GM19240 (cell line): Measurements from ENCODE around the gene SSB.
"Not testable (repeated sequence)": the region's sequence is repeated elsewhere in the genome, so short reads cannot be mapped to it uniquely, and the experiment has no call there.

Experiments
- DNase-seq: peaks from one replicate; pipeline ENCODE4 v3.0.0; 2011; ENCODE audit warnings: low spot score; ENCODE audit not compliant: insufficient read length

SSB gene

GRCh38 chr2:169798718-169799592 lies at the start of gene SSB:
Gene SSB (plus strand): TSS chr2:169798871. CDS start chr2:169800961, 2,090 bp downstream.
- peak; percentile 88 for DNase-seq

GRCh38 chr2:169752752-169753151 lies 45.9 kb upstream of the SSB start:
- no peak for DNase-seq

DNA sequence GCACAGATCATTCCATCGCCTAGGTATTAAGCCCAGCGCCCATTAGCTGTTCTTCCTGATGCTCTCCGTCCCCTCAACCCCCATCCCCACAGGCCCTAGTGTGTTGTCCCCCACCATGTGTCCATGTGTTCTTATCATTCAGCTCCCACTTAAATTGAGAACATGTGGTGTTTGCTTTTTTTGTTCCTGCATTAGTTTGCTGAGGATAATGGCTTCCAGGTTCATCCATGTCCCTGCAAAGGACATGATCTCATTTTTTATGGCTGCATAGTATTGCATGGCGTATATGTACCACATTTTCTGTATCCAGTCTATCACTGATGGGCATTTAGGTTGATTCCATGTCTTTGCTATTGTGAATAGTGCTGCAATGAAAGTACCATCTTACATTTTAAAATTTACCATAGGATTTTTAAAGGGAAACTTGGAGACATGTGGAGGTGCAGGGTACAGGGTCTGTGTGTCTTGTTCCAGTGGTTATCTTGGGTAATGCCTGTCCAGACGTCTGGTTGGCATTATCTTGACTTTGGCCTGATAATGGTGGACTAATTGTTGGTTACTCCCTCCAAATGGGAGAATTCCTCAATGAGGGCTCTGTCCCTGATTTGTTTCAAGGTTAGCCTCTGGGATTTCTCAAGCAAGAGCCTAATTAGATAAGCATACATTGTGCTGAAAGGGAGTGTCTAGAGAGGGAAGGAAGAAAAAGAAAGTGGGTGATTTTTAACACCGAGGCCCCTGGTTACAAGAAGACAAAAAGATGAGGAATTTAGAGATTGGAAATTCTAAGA lies 43.4 kb upstream of the SSB start:
- no peak for DNase-seq

DNA sequence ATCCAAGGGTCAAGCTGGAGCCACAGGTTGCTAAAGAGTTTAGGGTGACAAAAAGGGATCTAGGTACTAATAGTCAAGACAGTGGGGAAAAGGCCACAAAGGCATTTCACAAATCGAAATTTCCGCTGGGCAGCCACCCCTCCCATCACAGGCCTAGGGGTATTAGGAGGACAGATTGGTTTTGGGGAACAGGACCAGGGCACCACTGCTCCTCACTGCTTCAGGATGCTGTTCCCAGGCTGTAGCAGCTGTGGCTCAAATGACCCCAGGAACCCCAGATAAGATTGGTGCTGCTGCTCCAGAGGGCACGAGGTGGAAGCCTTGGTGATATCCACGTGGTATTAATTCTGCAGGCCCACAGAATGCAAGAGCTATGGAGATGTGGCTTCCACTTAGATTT lies 42.3 kb upstream of the SSB start:
- DNase-seq, result no peak

GRCh38 chr2:169757356-169757755 lies 41.3 kb upstream of the SSB start:
- no peak for DNase-seq

- no peak for DNase-seq
Observed at GRCh38 chr2:169757778-169758177, 40.9 kb upstream of the SSB start.

- DNase-seq, result no peak
Observed at GRCh38 chr2:169759987-169760386, 38.7 kb upstream of the SSB start.

DNA sequence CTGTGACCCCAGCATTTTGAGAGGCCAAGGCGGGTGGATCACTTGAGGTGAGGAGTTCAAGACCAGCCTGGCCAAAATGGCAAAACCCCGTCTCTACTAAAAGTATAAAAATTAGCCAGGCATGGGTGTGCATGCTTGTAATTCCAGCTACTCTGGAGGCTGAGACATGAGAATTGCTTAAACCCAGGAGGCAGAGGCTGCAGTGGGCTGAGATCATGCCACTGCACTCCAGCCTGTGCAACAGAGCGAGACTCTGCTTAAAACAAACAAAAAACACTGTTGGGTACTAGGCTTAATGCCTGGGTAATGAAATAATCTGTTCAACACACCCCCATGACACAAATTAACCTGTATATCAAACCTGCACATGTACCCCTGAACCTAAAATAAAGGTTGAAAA lies 37.9 kb upstream of the SSB start:
- not testable (repeated sequence) for DNase-seq

- no peak for DNase-seq
Observed at GRCh38 chr2:169761251-169761969, 37.3 kb upstream of the SSB start.

DNA sequence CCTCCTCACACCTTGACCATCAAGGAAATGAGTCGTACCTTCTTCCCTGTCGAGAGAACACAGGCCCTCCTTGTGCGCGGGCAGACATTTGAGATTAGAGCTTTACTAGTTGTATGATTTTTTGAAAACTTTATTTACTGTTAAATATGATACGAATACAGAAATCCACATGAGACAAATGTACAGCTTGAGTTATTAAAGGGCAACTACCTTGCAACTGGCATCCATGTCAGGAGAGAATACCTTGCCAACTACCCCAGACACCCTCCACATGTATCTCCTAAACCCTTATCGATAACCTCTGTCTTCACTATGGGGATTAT lies 36.7 kb upstream of the SSB start:
- no peak for DNase-seq

GRCh38 chr2:169765523-169765922 lies 33.1 kb upstream of the SSB start:
- DNase-seq, result no peak

- no peak for DNase-seq
Observed at GRCh38 chr2:169767243-169767888, 31.3 kb upstream of the SSB start.

GRCh38 chr2:169768262-169768995 lies 30.2 kb upstream of the SSB start:
- DNase-seq, result no peak

DNA sequence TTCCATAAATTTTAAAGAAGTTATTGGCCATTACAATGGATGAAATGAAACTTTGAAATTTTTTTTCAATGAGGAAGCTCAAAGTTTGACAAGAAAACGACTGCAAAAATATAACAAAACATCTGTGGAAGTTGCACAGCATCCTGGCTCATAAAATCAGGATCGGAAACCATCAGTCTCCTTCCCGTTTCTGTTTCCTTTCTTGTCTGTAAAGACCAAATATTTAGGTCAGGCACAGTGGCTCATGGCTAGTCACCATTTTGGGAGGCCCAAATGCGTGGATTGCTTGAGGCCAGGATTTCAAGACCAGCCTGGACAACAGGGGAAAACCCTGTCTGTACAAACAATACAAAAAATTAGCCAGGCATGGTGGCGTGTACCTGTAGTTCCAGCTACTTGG lies 27.6 kb upstream of the SSB start:
- DNase-seq, result no peak

GRCh38 chr2:169771612-169772011 lies 27.1 kb upstream of the SSB start:
- no peak for DNase-seq

- DNase-seq, result no peak
Observed at GRCh38 chr2:169772651-169773050, 26.0 kb upstream of the SSB start.

DNA sequence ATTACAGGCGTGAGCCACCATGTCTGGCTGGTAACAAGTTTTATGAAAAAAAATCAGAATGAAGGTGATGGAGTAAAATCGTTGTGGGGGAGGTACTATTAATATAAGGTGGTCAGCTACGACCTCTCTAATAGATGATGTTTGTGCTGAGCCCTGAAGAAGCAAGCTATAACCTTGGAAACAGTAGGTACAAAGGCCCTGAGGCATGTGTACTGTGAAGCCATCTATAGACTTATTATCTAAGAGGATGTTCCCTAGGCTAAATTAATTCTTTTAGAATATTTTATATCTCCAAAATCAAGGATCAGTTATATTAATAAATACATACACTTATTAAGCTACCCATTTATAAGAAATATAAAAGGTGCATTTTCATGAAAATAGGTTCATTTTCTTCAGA lies 23.3 kb upstream of the SSB start:
- no peak for DNase-seq

DNA sequence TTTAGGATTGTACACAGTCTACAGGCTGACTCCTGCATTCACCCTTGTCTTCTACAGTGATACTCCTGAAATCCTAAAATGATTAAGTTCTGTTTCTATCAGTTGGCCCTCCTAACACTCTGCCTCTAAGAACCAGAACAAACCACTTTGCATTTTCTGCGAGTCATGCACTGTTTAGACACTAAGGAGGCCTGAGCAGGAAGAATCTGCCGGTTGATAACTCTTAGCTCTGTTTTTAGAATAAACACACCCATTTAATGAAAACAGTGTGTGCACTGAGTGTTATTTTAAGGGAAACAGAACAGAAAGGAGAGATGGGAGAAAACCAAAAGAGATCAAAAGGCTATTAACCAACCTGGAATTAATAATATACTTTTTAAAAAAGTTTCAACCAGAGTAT lies 22.9 kb upstream of the SSB start:
- no peak for DNase-seq

GRCh38 chr2:169776252-169776761 lies 22.4 kb upstream of the SSB start:
- no peak for DNase-seq

GRCh38 chr2:169778446-169778845 lies 20.2 kb upstream of the SSB start:
- no peak for DNase-seq
